Measurements from ENCODE around the gene LIX1L.
A peak's percentile ranks its signal among the peaks of the same experiment; 100 is the strongest.

GRCh38 chr1:145959957-145960467, 2.2 kb upstream of the LIX1L start:
- TF ChIP-seq CTCF (IDR thresholded peaks at IDR 0.05) (no peak), EZH2phosphoT487 (IDR thresholded peaks at IDR 0.05) (peak; percentile 9), EZH2 (IDR thresholded peaks at IDR 0.05) (no peak)
